ENCODE results near the gene DCK. TPM values are rescaled to one million over a fixed set of nuclear protein-coding genes. Genes with fewer than 3 reads are reported as not detected.

DCK gene
- total RNA-seq, 1 donor from 2014 or later = 57.1 TPM

- H3K9me3 ChIP-seq (ENCODE audit: low read depth) = no peaks in the 10 kb centered on the region
- H3K27ac Mint-ChIP-seq = no peak overlapping the region
- no peaks in the 10 kb centered on the region for H3K27me3 ChIP-seq
- H3K9ac ChIP-seq = no peak overlapping the region
- no peak overlapping the region for H3K4me3 Mint-ChIP-seq
- no peak overlapping the region for H2AFZ ChIP-seq (replicated peaks)
- H3K4me3 ChIP-seq = no peak overlapping the region
- H3K27me3 Mint-ChIP-seq (ENCODE audit: insufficient read depth, low read depth) = no peaks in the 10 kb centered on the region
- no peaks in the 10 kb centered on the region for H3K4me1 ChIP-seq
- no peaks in the 10 kb centered on the region for H3K36me3 ChIP-seq
- no peak for TF ChIP-seq EZH2 (IDR thresholded peaks at IDR 0.05)
- no peak for TF ChIP-seq EZH2phosphoT487 (IDR thresholded peaks at IDR 0.05)
- TF ChIP-seq, protein P1, sequence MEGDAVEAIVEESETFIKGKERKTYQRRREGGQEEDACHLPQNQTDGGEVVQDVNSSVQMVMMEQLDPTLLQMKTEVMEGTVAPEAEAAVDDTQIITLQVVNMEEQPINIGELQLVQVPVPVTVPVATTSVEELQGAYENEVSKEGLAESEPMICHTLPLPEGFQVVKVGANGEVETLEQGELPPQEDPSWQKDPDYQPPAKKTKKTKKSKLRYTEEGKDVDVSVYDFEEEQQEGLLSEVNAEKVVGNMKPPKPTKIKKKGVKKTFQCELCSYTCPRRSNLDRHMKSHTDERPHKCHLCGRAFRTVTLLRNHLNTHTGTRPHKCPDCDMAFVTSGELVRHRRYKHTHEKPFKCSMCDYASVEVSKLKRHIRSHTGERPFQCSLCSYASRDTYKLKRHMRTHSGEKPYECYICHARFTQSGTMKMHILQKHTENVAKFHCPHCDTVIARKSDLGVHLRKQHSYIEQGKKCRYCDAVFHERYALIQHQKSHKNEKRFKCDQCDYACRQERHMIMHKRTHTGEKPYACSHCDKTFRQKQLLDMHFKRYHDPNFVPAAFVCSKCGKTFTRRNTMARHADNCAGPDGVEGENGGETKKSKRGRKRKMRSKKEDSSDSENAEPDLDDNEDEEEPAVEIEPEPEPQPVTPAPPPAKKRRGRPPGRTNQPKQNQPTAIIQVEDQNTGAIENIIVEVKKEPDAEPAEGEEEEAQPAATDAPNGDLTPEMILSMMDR (IDR thresholded peaks at IDR 0.05) = no peak
- H3K36me3 Mint-ChIP-seq = no peaks in the 10 kb centered on the region
- no peaks in the 10 kb centered on the region for H3K79me2 ChIP-seq (ENCODE audit: low read depth)
- no peaks in the 10 kb centered on the region for H4K20me1 ChIP-seq (ENCODE audit: low read depth)
- DNase-seq (ENCODE audit: low spot score) = no peak
- H3K4me2 ChIP-seq = no peak overlapping the region
- no peaks in the 10 kb centered on the region for H3K9me3 Mint-ChIP-seq
- H3F3A ChIP-seq (ENCODE audit: low read depth) = no peaks in the 10 kb centered on the region
- H3K27ac ChIP-seq = no peak overlapping the region
- H3K4me1 Mint-ChIP-seq = no peaks in the 10 kb centered on the region
Measured at GRCh38 chr4:71049395-71049794, 55.9 kb downstream of the DCK start.

DNA sequence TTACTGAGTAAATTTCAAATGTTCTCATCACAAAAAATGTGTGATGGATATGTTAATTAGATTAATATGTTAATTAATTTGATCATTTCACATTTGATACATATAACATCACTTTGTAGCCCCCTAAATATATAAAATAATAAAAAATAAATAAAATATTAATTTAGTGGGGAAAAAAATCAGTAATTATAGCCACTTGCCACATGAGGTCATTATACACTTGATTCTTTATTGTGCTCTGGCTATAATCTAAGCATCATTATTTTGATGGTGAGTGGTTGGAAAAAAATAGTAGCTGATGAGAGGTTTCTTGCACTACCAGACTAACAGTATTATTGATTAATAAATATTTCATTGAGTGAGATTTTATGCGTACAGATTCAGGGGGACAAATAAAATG, 57.4 kb downstream of the DCK start:
- Mint-ChIP-seq H3K27ac (no peak overlapping the region), H3K4me1 (no peaks in the 10 kb centered on the region), H3K9me3 (no peaks in the 10 kb centered on the region), H3K4me3 (no peak overlapping the region), H3K36me3 (no peaks in the 10 kb centered on the region), H3K27me3 (ENCODE audit: insufficient read depth, low read depth) (no peaks in the 10 kb centered on the region)
- no peaks in the 10 kb centered on the region for H4K20me1 ChIP-seq (ENCODE audit: low read depth)
- no peaks in the 10 kb centered on the region for H3K36me3 ChIP-seq
- H3K4me1 ChIP-seq = no peaks in the 10 kb centered on the region
- H3F3A ChIP-seq (ENCODE audit: low read depth) = no peaks in the 10 kb centered on the region
- no peaks in the 10 kb centered on the region for H3K79me2 ChIP-seq (ENCODE audit: low read depth)
- TF ChIP-seq EZH2phosphoT487 (IDR thresholded peaks at IDR 0.05) (no peak), EZH2 (IDR thresholded peaks at IDR 0.05) (no peak)
- TF ChIP-seq, protein P1 (IDR thresholded peaks at IDR 0.05) = no peak
- H3K9ac ChIP-seq = no peak overlapping the region
- no peak overlapping the region for H3K27ac ChIP-seq
- no peaks in the 10 kb centered on the region for H3K27me3 ChIP-seq
- H3K4me3 ChIP-seq = no peak overlapping the region
- H3K4me2 ChIP-seq = no peak overlapping the region
- H3K9me3 ChIP-seq (ENCODE audit: low read depth) = no peaks in the 10 kb centered on the region
- H2AFZ ChIP-seq (replicated peaks) = no peak overlapping the region
- DNase-seq (ENCODE audit: low spot score) = no peak

GRCh38 chr4:71052034-71052433, 58.6 kb downstream of the DCK start:
- Histone ChIP-seq H3K4me2 (no peak overlapping the region), H3F3A (ENCODE audit: low read depth) (no peaks in the 10 kb centered on the region), H3K36me3 (no peaks in the 10 kb centered on the region), H3K27me3 (no peaks in the 10 kb centered on the region), H3K79me2 (ENCODE audit: low read depth) (no peaks in the 10 kb centered on the region), H4K20me1 (ENCODE audit: low read depth) (no peaks in the 10 kb centered on the region), H3K4me3 (no peak overlapping the region), H3K9ac (no peak overlapping the region), H3K27ac (no peak overlapping the region), H2AFZ (replicated peaks) (no peak overlapping the region), H3K4me1 (no peaks in the 10 kb centered on the region), H3K9me3 (ENCODE audit: low read depth) (no peaks in the 10 kb centered on the region)
- Mint-ChIP-seq H3K36me3 (no peaks in the 10 kb centered on the region), H3K9me3 (no peaks in the 10 kb centered on the region), H3K27me3 (ENCODE audit: insufficient read depth, low read depth) (no peaks in the 10 kb centered on the region), H3K4me1 (no peaks in the 10 kb centered on the region), H3K27ac (no peak overlapping the region), H3K4me3 (no peak overlapping the region)
- no peak for DNase-seq (ENCODE audit: low spot score)
- TF ChIP-seq EZH2 (IDR thresholded peaks at IDR 0.05) (no peak), EZH2phosphoT487 (IDR thresholded peaks at IDR 0.05) (no peak)
- TF ChIP-seq, protein P1 (IDR thresholded peaks at IDR 0.05) = no peak
